ENCODE measurements around the gene FOXE3. TPM values are rescaled to one million over a fixed set of nuclear protein-coding genes. Genes with fewer than 3 reads are reported as not detected.

The FOXE3 gene
- total RNA-seq, result 1 to 10 TPM in 1 of 2 donors, under 1 TPM in 1; 0.63 to 1.4 TPM
- 1.2 TPM for polyA plus RNA-seq (ENCODE audit: insufficient read depth, low read depth, low replicate concordance)
- long read RNA-seq, donor 1, result 0 reads
- long read RNA-seq, donor 2, result 0 reads

- H3K27me3 ChIP-seq, result no peaks in the 10 kb centered on the region
- H3K4me3 ChIP-seq, result peak within 1 kb of the TSS; percentile 31 to 34
These were observed at the start of gene FOXE3 for GRCh38 chr1:47415728-47416318. Gene FOXE3, plus strand, starts transcription at chr1:47416285. Its CDS starts 31 bp downstream, at chr1:47416316.

GRCh38 chr1:47367651-47368050, 48.4 kb upstream of the FOXE3 start:
- Histone ChIP-seq H3K36me3 (ENCODE audit: low read depth, missing control alignments) (no peaks in the 10 kb centered on the region), H3K27ac (no peak overlapping the region), H3K4me1 (no peaks in the 10 kb centered on the region), H3K27me3 (no peaks in the 10 kb centered on the region), H3K4me3 (no peak overlapping the region), H3K9me3 (no peaks in the 10 kb centered on the region)
- no peak for DNase-seq
- WGBS, 2 donors, result 92 to 95% methylated on average over 7 of the region's 7 CpGs
- intact Hi-C loops (cut with DNase I; ENCODE audit: low total_unique reads), result no loop called here
- no peak for TF ChIP-seq POLR2A (IDR thresholded peaks at IDR 0.05)
- no peak for TF ChIP-seq CTCF (IDR thresholded peaks at IDR 0.05)

More at GRCh38 chr1:47415728-47416318, at the start of gene FOXE3:
- 21 to 29% methylated on average over 12 to 21 of the region's 21 CpGs for WGBS, 2 donors
- Histone ChIP-seq H3K9me3 (no peaks in the 10 kb centered on the region), H3K27ac (no peak within 1 kb of the TSS), H3K4me1 (no peaks in the 10 kb centered on the region), H3K36me3 (ENCODE audit: low read depth, missing control alignments) (no peaks in the 10 kb centered on the region)
- intact Hi-C loops (cut with DNase I; ENCODE audit: low total_unique reads), result loop anchor here (10.0 kb wide), 1 partner anchor 231 kb away; no protein-coding TSS in a partner anchor
- TF ChIP-seq POLR2A (IDR thresholded peaks at IDR 0.05), result no peak
- no peak for TF ChIP-seq CTCF (IDR thresholded peaks at IDR 0.05)
- no peak for DNase-seq

GRCh38 chr1:47371016-47371517, 45.0 kb upstream of the FOXE3 start:
- H3K4me3 ChIP-seq, result no peak overlapping the region
- DNase-seq, result no peak
- H3K27me3 ChIP-seq, result no peaks in the 10 kb centered on the region
- H3K9me3 ChIP-seq, result no peaks in the 10 kb centered on the region
- peaks cover 7% of the 10 kb centered on the region for H3K36me3 ChIP-seq (ENCODE audit: low read depth, missing control alignments)
- TF ChIP-seq CTCF (IDR thresholded peaks at IDR 0.05), result no peak
- no peak for TF ChIP-seq POLR2A (IDR thresholded peaks at IDR 0.05)
- H3K27ac ChIP-seq, result no peak overlapping the region
- H3K4me1 ChIP-seq, result no peaks in the 10 kb centered on the region
- intact Hi-C loops (cut with DNase I; ENCODE audit: low total_unique reads), result no loop called here

- Histone ChIP-seq H3K27ac (no peak overlapping the region), H3K4me1 (no peaks in the 10 kb centered on the region), H3K36me3 (ENCODE audit: low read depth, missing control alignments) (peaks cover 7% of the 10 kb centered on the region), H3K9me3 (no peaks in the 10 kb centered on the region), H3K27me3 (no peaks in the 10 kb centered on the region), H3K4me3 (no peak overlapping the region)
- DNase-seq, result no peak
- 84 to 86% methylated on average over 1 of the region's 1 CpG for WGBS, 2 donors
- intact Hi-C loops (cut with DNase I; ENCODE audit: low total_unique reads), result no loop called here
- no peak for TF ChIP-seq CTCF (IDR thresholded peaks at IDR 0.05)
- TF ChIP-seq POLR2A (IDR thresholded peaks at IDR 0.05), result no peak
These were observed 41.6 kb upstream of the FOXE3 start for GRCh38 chr1:47374501-47374900.

- H3K4me1 ChIP-seq, result no peaks in the 10 kb centered on the region
- no peaks in the 10 kb centered on the region for H3K27me3 ChIP-seq
- no peak for DNase-seq
- no peak for TF ChIP-seq POLR2A (IDR thresholded peaks at IDR 0.05)
- peaks cover 7% of the 10 kb centered on the region for H3K36me3 ChIP-seq (ENCODE audit: low read depth, missing control alignments)
- H3K4me3 ChIP-seq, result no peak overlapping the region
- 90 to 94% methylated on average over 1 of the region's 1 CpG for WGBS, 2 donors
- intact Hi-C loops (cut with DNase I; ENCODE audit: low total_unique reads), result no loop called here
- H3K27ac ChIP-seq, result no peak overlapping the region
- no peaks in the 10 kb centered on the region for H3K9me3 ChIP-seq
These were observed 37.9 kb upstream of the FOXE3 start for GRCh38 chr1:47378147-47378546.

Data from testis (tissue), 5 donors.